GM18498 (cell line): Measurements from ENCODE around the gene C1orf141.
"Not testable (repeated sequence)": the region's sequence is repeated elsewhere in the genome, so short reads cannot be mapped to it uniquely, and the experiment has no call there.

ENCODE experiments used
- ATAC-seq: cut with Tn5 transposase; IDR thresholded peaks from one replicate; pipeline ENCODE4 v1.9.1; 2021; ENCODE audit warnings: mild to moderate bottlenecking, moderate library complexity; ENCODE audit not compliant: unreplicated experiment

The C1orf141 gene

DNA sequence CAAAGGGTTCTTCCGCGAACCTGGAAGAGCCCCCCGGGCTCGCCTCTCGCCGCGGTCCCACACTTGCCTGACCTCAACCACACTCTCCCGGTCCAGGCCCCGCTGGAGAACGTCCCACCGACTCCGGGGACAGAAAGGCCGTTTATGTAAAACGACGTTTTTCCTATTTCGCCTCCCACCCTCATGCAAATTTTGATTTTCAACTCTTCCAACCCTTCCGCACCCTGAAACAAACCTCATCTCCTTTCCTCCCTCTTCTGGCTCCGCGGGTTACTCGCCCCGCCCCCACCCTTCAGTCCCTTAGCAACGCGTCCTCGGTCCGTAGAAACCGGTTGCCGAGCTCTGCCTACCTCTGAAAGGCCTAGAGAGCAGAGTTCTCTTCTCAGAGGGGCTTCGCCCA lies at the start of gene C1orf141:
TSS of gene C1orf141 (minus strand) at position 276 of the 400 bp plus-strand sequence. CDS start 7,730 bp downstream, outside the sequence.
- ATAC-seq: no peak

- ATAC-seq: no peak
These were observed 40.8 kb upstream of the C1orf141 start for GRCh38 chr1:67175530-67176087.

GRCh38 chr1:67174716-67175284 lies 40.0 kb upstream of the C1orf141 start:
- peak; percentile 70 for ATAC-seq

- no peak for ATAC-seq
These were observed 39.2 kb upstream of the C1orf141 start for GRCh38 chr1:67173988-67174387.

GRCh38 chr1:67171978-67172377 lies 37.2 kb upstream of the C1orf141 start:
- no peak for ATAC-seq

DNA sequence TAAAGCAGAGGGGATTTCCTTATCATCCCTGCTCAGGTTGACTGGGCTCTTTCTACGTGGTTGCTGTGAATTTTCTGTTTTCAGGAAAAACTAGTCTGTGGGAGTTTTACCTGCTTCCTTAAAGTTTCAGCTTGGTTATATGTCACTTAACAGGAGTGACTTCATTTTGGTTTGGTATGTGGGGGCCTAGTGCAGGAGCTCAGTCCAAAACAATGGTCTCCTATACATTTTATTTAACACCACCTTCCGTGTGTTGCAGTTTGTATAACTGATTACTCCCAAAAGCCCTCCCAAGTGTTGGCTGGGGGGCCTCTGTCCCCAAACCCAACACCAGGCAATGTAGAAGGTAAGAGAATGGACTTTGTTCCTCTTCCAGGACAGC lies 36.8 kb upstream of the C1orf141 start:
- no peak for ATAC-seq

GRCh38 chr1:67170751-67171573 lies 36.2 kb upstream of the C1orf141 start:
- no peak for ATAC-seq

DNA sequence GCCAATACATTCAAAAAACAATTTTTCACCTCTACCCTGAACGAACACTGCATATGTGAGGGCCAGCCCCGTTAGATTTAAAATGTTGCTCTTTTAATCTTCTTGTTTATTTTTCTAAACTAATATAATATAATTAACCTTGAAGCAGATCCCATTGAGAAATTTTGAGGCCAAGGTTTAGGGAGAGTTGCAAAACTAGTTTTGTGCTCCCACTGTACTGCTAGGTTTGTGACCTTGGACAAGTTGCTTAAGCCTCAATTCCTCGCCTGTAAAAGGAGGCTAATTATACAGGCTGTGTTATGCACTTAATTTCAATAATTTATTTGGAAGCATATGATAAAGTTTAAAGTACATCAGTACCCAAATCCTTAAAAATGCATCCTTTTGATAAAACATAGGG lies 35.2 kb upstream of the C1orf141 start:
- no peak for ATAC-seq

DNA sequence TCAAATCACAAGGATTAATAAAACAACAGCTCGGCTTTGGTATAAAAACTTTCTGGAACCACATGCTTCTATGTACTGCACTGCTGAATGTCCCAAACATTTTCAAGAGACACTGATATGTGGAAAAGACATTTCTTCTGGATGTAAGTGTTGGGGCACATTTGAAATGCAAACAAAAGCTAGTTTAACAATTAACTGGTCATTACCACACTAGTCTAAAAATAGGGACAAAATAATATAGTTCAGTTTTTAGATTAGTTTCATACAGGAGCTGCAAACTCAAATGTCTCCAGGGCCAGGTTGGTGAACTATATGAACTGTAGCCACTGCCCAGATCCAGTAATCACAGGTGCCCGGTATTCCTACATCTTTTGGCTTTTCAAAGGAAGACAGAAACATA lies 34.7 kb upstream of the C1orf141 start:
- ATAC-seq: peak; percentile 35

DNA sequence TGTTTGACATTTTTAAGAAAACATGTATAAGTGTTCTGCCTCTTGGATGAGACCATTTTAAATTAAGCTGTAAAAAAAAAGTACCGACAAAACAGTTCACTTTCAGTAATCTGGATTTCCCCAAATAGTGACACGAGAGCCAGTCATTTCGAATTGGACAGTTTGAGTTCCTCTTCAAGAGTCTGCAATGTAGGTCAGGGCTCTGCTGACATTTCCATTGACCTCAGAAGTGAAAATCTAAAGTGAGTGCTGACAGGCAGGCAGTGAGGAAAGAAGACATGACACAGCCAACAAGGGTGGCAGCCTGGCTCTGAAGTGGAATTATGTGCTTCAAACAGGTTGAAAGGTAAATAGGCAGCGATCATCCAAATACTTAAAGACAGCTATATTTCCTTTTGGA lies 31.4 kb upstream of the C1orf141 start, which contains the start of gene IL23R:
TSS of gene IL23R (plus strand) at position 259 of the 400 bp plus-strand sequence. CDS start 1,667 bp downstream, outside the sequence.
- peak; percentile 86 for ATAC-seq

GRCh38 chr1:67165468-67166041 lies 30.8 kb upstream of the C1orf141 start:
- ATAC-seq: no peak

DNA sequence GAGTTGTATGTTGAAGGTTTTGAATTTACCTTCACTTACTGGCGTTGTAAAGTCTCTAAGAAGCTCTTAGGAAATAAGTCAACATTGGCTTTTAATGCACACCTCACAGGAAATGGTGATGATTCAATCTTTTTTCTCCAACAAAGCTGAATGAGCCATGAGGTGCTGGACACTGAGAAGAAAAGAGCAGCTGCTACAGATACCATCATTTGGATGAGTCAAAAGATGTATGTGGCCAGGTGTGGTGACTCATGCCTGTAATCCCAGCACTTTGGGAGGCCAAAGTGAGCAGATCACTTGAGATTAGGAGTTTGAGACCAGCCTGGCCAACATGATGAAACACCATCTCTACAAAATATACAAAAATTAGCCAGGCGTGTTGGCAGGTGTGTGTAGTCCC lies 28.2 kb upstream of the C1orf141 start:
- ATAC-seq: peak; percentile 37

- ATAC-seq: no peak
These were observed 24.5 kb upstream of the C1orf141 start for GRCh38 chr1:67159233-67159632.

- no peak for ATAC-seq
These were observed 23.6 kb upstream of the C1orf141 start for GRCh38 chr1:67158401-67158800.

GRCh38 chr1:67150931-67151330 lies 16.2 kb upstream of the C1orf141 start:
- ATAC-seq: no peak

GRCh38 chr1:67149179-67149770 lies 14.5 kb upstream of the C1orf141 start:
- peak; percentile 95 for ATAC-seq

DNA sequence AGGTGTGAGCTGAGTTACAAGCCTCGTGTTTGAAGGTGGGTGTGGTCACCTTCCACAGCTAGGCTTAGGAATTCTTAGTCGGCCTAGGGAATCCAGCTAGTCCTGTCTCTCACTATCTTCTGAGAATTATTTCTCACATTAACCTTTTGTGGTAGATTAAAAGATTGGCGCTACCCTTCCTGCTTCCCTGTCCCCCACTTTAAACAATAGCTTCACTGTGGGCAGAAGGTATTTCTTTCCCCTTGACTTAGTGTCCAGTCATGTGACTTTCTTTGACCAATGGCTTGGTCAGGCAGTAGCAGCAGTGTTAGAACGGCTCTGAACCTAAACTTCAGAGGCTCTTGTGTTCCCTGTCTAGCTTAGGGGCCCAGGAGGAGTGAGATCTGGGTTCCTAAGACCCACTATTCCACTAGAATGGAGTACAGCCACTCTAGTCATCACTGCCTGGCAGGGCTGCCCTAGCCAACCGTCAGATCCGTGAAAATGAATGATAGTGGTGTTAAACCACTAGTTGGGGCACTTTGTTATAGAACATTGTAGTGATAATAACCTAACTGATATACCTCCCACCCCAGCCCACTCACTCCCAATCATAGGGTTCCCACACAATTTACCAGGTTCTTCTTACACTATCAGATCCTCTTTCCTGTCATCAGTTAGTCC lies 13.9 kb upstream of the C1orf141 start:
- peak; percentile 38 for ATAC-seq

GRCh38 chr1:67147973-67148372 lies 13.2 kb upstream of the C1orf141 start:
- not testable (repeated sequence) for ATAC-seq

- ATAC-seq: no peak
These were observed 11.8 kb upstream of the C1orf141 start for GRCh38 chr1:67146539-67146938.

DNA sequence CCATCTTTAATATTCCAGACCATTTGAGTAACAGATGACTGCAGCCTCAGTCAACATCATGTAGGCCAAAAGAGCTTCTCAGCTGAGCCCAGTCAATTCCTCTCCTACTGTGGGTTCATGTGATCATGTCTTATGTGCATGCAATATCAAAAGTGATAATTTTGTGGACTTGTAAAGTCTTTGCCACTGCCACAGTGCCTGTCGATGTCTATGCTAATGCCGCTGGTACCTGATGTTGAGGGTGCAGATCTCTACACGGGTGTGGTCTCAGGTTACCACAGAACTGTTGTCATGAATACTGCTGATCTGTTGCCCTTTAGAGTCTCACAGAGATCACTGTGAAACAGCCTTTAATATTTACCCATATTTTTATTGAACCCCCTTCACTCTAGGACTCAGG lies 11.3 kb upstream of the C1orf141 start:
- ATAC-seq: no peak

GRCh38 chr1:67144696-67145095 lies 9.9 kb upstream of the C1orf141 start:
- no peak for ATAC-seq
